Neural progenitor cell (in vitro differentiated cells): ENCODE results near the gene ABCC6. TPM values are rescaled to one million over a fixed set of nuclear protein-coding genes. Genes with fewer than 3 reads are reported as not detected.
"Not testable (repeated sequence)": the region's sequence is repeated elsewhere in the genome, so short reads cannot be mapped to it uniquely, and the experiment has no call there.

Experiments used
- DNase-seq: peaks from one replicate; pipeline ENCODE4 v3.0.0-alpha.2; 2016; ENCODE audit warnings: low spot score
- H2AFZ ChIP-seq: fragments of 200-600 bp; sonication (generic); replicated peaks from 2 replicates; pipeline ENCODE4 v1.6.1; 2016; ENCODE audit warnings: antibody characterized with exemption
- H3F3A ChIP-seq: fragments of 200-600 bp; sonication (generic); 2 replicates; pipeline ENCODE4 v1.6.1; 2016; ENCODE audit warnings: antibody characterized with exemption, low read depth
- H3K27ac ChIP-seq: fragments of 200-600 bp; sonication (generic); 2 replicates; pipeline ENCODE4 v1.5.1; 2016; ENCODE audit warnings: mild to moderate bottlenecking
- H3K27me3 ChIP-seq: fragments of 200-600 bp; sonication (generic); 2 replicates; pipeline ENCODE4 v1.6.1; 2016; ENCODE audit warnings: mild to moderate bottlenecking, moderate library complexity
- H3K36me3 ChIP-seq: fragments of 200-600 bp; sonication (generic); 2 replicates; pipeline ENCODE4 v1.5.1; 2016
- H3K4me1 ChIP-seq: fragments of 200-600 bp; sonication (generic); 2 replicates; pipeline ENCODE4 v1.6.1; 2016; ENCODE audit warnings: mixed run types
- H3K4me2 ChIP-seq: fragments of 200-600 bp; sonication (generic); 2 replicates; pipeline ENCODE4 v1.6.1; 2016
- H3K4me3 ChIP-seq: fragments of 200-600 bp; sonication (generic); 2 replicates; pipeline ENCODE4 v1.5.1; 2016
- H3K79me2 ChIP-seq: fragments of 200-600 bp; sonication (generic); 2 replicates; pipeline ENCODE4 v1.6.1; 2016; ENCODE audit warnings: low read depth
- H3K9ac ChIP-seq: fragments of 200-600 bp; sonication (generic); 2 replicates; pipeline ENCODE4 v1.6.1; 2016
- H3K9me3 ChIP-seq: fragments of 200-600 bp; sonication (generic); 2 replicates; pipeline ENCODE4 v1.5.1; 2016; ENCODE audit warnings: low read depth
- H4K20me1 ChIP-seq: fragments of 200-600 bp; sonication (generic); 2 replicates; pipeline ENCODE4 v1.6.1; 2016; ENCODE audit warnings: low read depth
- H3K27ac Mint-ChIP-seq: 3 replicates; pipeline ENCODE4 v1.8.0; 2021; ENCODE audit warnings: mixed read lengths
- H3K27me3 Mint-ChIP-seq: 2 replicates; pipeline ENCODE4 v1.8.0; 2022; ENCODE audit warnings: low read depth, mild to moderate bottlenecking, inconsistent platforms, moderate library complexity, mixed read lengths; ENCODE audit not compliant: insufficient read depth
- H3K36me3 Mint-ChIP-seq: 3 replicates; pipeline ENCODE4 v1.8.0; 2021; ENCODE audit warnings: mixed read lengths
- H3K4me1 Mint-ChIP-seq: 3 replicates; pipeline ENCODE4 v1.8.0; 2021; ENCODE audit warnings: mixed read lengths
- H3K4me3 Mint-ChIP-seq: 3 replicates; pipeline ENCODE4 v1.8.0; 2021; ENCODE audit warnings: mild to moderate bottlenecking, moderate library complexity, mixed read lengths
- H3K9me3 Mint-ChIP-seq: 3 replicates; pipeline ENCODE4 v1.8.0; 2020; ENCODE audit warnings: mixed read lengths
- CTCF ChIP-seq: fragments of 200-600 bp; sonication (generic); IDR thresholded peaks from 2 replicates; pipeline ENCODE4 v1.5.1; 2017; ENCODE audit warnings: antibody characterized with exemption, mild to moderate bottlenecking
- EZH2 ChIP-seq: fragments of 200-600 bp; sonication (generic); IDR thresholded peaks from 2 replicates; pipeline ENCODE4 v1.6.1; 2017; ENCODE audit warnings: antibody characterized with exemption, mild to moderate bottlenecking, moderate library complexity
- EZH2phosphoT487 ChIP-seq: fragments of 200-600 bp; sonication (generic); IDR thresholded peaks from 2 replicates; pipeline ENCODE4 v1.6.1; 2017; ENCODE audit warnings: antibody characterized with exemption
- total RNA-seq: library from RNA; depleted of rRNA; stranded (reverse); fragments of >200 nt; gene quantifications from 2 replicates; pipeline ENCODE4 v1.2.3, GENCODE V29; 2015; ENCODE audit warnings: low replicate concordance

The ABCC6 gene
- total RNA-seq, 1 donor from 2014 or later: 0.79 TPM

- no peaks in the 10 kb centered on the region for H4K20me1 ChIP-seq
- H2AFZ ChIP-seq: no peak overlapping the region
- H3K4me3 ChIP-seq: no peak overlapping the region
- Mint-ChIP-seq H3K9me3 (peaks cover 22% of the 10 kb centered on the region), H3K27ac (no peak overlapping the region), H3K36me3 (no peaks in the 10 kb centered on the region), H3K4me1 (no peaks in the 10 kb centered on the region), H3K27me3 (peaks cover 2% of the 10 kb centered on the region), H3K4me3 (no peak overlapping the region)
- H3K9me3 ChIP-seq: no peaks in the 10 kb centered on the region
- H3K4me2 ChIP-seq: no peak overlapping the region
- H3K27ac ChIP-seq: no peak overlapping the region
- no peaks in the 10 kb centered on the region for H3F3A ChIP-seq
- no peaks in the 10 kb centered on the region for H3K27me3 ChIP-seq
- DNase-seq: no peak
- no peak overlapping the region for H3K9ac ChIP-seq
- H3K36me3 ChIP-seq: no peaks in the 10 kb centered on the region
- H3K79me2 ChIP-seq: no peaks in the 10 kb centered on the region
- TF ChIP-seq EZH2phosphoT487 (no peak), CTCF (no peak), EZH2 (no peak)
- no peaks in the 10 kb centered on the region for H3K4me1 ChIP-seq
Observed at GRCh38 chr16:16164243-16164642, 59.1 kb downstream of the ABCC6 start.

GRCh38 chr16:16163571-16163970, 59.7 kb downstream of the ABCC6 start:
- Histone ChIP-seq H3F3A (no peaks in the 10 kb centered on the region), H3K4me3 (no peak overlapping the region), H4K20me1 (no peaks in the 10 kb centered on the region), H3K4me1 (no peaks in the 10 kb centered on the region), H3K27me3 (no peaks in the 10 kb centered on the region), H3K27ac (no peak overlapping the region), H3K79me2 (no peaks in the 10 kb centered on the region), H3K36me3 (no peaks in the 10 kb centered on the region), H3K9me3 (peaks cover 1% of the 10 kb centered on the region), H3K9ac (no peak overlapping the region), H2AFZ (no peak overlapping the region), H3K4me2 (no peak overlapping the region)
- Mint-ChIP-seq H3K27ac (no peak overlapping the region), H3K4me1 (no peaks in the 10 kb centered on the region), H3K4me3 (no peak overlapping the region), H3K27me3 (peaks cover 2% of the 10 kb centered on the region), H3K36me3 (no peaks in the 10 kb centered on the region), H3K9me3 (peaks cover 28% of the 10 kb centered on the region)
- TF ChIP-seq EZH2: no peak
- no peak for TF ChIP-seq CTCF
- TF ChIP-seq EZH2phosphoT487: no peak
- no peak for DNase-seq

- no peaks in the 10 kb centered on the region for H3K4me1 Mint-ChIP-seq
- Histone ChIP-seq H3K4me2 (no peak overlapping the region), H3K27ac (no peak overlapping the region), H3K9ac (no peak overlapping the region), H4K20me1 (no peaks in the 10 kb centered on the region), H3K36me3 (no peaks in the 10 kb centered on the region), H3K4me3 (no peak overlapping the region), H2AFZ (no peak overlapping the region), H3F3A (no peaks in the 10 kb centered on the region), H3K9me3 (peaks cover 6% of the 10 kb centered on the region), H3K4me1 (no peaks in the 10 kb centered on the region), H3K27me3 (no peaks in the 10 kb centered on the region), H3K79me2 (no peaks in the 10 kb centered on the region)
- H3K27ac Mint-ChIP-seq: no peak overlapping the region
- no peak overlapping the region for H3K4me3 Mint-ChIP-seq
- no peak for DNase-seq
- no peaks in the 10 kb centered on the region for H3K36me3 Mint-ChIP-seq
- no peak for TF ChIP-seq CTCF
- TF ChIP-seq EZH2phosphoT487: no peak
- TF ChIP-seq EZH2: no peak
- H3K9me3 Mint-ChIP-seq: peaks cover 33% of the 10 kb centered on the region
- H3K27me3 Mint-ChIP-seq: peaks cover 2% of the 10 kb centered on the region
Observed at GRCh38 chr16:16163109-16163508, 60.2 kb downstream of the ABCC6 start.

- Mint-ChIP-seq H3K27me3 (peaks cover 2% of the 10 kb centered on the region), H3K36me3 (no peaks in the 10 kb centered on the region), H3K4me1 (no peaks in the 10 kb centered on the region), H3K4me3 (no peak overlapping the region), H3K9me3 (peaks cover 33% of the 10 kb centered on the region), H3K27ac (no peak overlapping the region)
- TF ChIP-seq EZH2phosphoT487 (no peak), EZH2 (no peak), CTCF (no peak)
- no peak overlapping the region for H3K4me2 ChIP-seq
- no peaks in the 10 kb centered on the region for H3K4me1 ChIP-seq
- H2AFZ ChIP-seq: no peak overlapping the region
- H4K20me1 ChIP-seq: no peaks in the 10 kb centered on the region
- no peaks in the 10 kb centered on the region for H3F3A ChIP-seq
- no peak for DNase-seq
- no peak overlapping the region for H3K9ac ChIP-seq
- H3K27ac ChIP-seq: no peak overlapping the region
- no peaks in the 10 kb centered on the region for H3K79me2 ChIP-seq
- H3K4me3 ChIP-seq: no peak overlapping the region
- no peaks in the 10 kb centered on the region for H3K36me3 ChIP-seq
- H3K9me3 ChIP-seq: peaks cover 6% of the 10 kb centered on the region
- H3K27me3 ChIP-seq: no peaks in the 10 kb centered on the region
Observed at GRCh38 chr16:16162591-16162990, 60.7 kb downstream of the ABCC6 start.

- not testable (repeated sequence) for H3K9me3 ChIP-seq, H2AFZ ChIP-seq, H3K9ac ChIP-seq, H3K4me2 ChIP-seq, H3K79me2 ChIP-seq, H3F3A ChIP-seq, H3K4me1 ChIP-seq, H3K4me1 Mint-ChIP-seq, H3K27me3 Mint-ChIP-seq, H4K20me1 ChIP-seq, H3K27me3 ChIP-seq, H3K4me3 ChIP-seq, H3K36me3 Mint-ChIP-seq, DNase-seq, H3K27ac ChIP-seq, H3K4me3 Mint-ChIP-seq, H3K36me3 ChIP-seq
- H3K9me3 Mint-ChIP-seq: peaks cover 37% of the 10 kb centered on the region
- H3K27ac Mint-ChIP-seq: peak overlapping the region; percentile 53
Observed at GRCh38 chr16:16161840-16162239, 61.5 kb downstream of the ABCC6 start.
